Nephron progenitor cell (in vitro differentiated cells): ENCODE results near the gene AHRR.

Source experiments
- DNase-seq: peaks from one replicate; pipeline ENCODE4 v3.0.0; 2021
- H3K27ac Mint-ChIP-seq: 2 replicates; pipeline ENCODE4 v1.8.0; 2021; ENCODE audit warnings: mild to moderate bottlenecking, moderate library complexity, mixed read lengths
- H3K27me3 Mint-ChIP-seq: 2 replicates; pipeline ENCODE4 v1.8.0; 2021; ENCODE audit warnings: mild to moderate bottlenecking, low read depth, mixed read lengths; ENCODE audit not compliant: poor library complexity
- H3K36me3 Mint-ChIP-seq: 2 replicates; pipeline ENCODE4 v1.8.0; 2021; ENCODE audit warnings: low read depth, mixed read lengths
- H3K4me1 Mint-ChIP-seq: 2 replicates; pipeline ENCODE4 v1.8.0; 2021; ENCODE audit warnings: mixed read lengths
- H3K4me3 Mint-ChIP-seq: 2 replicates; pipeline ENCODE4 v1.8.0; 2021; ENCODE audit warnings: mild to moderate bottlenecking, moderate library complexity, mixed read lengths
- H3K9me3 Mint-ChIP-seq: 2 replicates; pipeline ENCODE4 v1.8.0; 2021; ENCODE audit warnings: mild to moderate bottlenecking, moderate library complexity, mixed read lengths
- TF ChIP-seq, protein P1 (sequence below): fragments of 200-600 bp; sonication (generic); IDR thresholded peaks from 2 replicates; pipeline ENCODE4 v1.5.0; 2021; ENCODE audit warnings: antibody characterized with exemption

The AHRR gene

GRCh38 chr5:462051-462481 lies 140.6 kb downstream of the AHRR start:
- H3K4me3 Mint-ChIP-seq = no peak overlapping the region
- peaks cover 5% of the 10 kb centered on the region for H3K4me1 Mint-ChIP-seq
- H3K27ac Mint-ChIP-seq = no peak overlapping the region
- no peaks in the 10 kb centered on the region for H3K9me3 Mint-ChIP-seq
- H3K36me3 Mint-ChIP-seq = peaks cover 55% of the 10 kb centered on the region
- H3K27me3 Mint-ChIP-seq = no peaks in the 10 kb centered on the region
- no peak for DNase-seq
- TF ChIP-seq, protein P1, sequence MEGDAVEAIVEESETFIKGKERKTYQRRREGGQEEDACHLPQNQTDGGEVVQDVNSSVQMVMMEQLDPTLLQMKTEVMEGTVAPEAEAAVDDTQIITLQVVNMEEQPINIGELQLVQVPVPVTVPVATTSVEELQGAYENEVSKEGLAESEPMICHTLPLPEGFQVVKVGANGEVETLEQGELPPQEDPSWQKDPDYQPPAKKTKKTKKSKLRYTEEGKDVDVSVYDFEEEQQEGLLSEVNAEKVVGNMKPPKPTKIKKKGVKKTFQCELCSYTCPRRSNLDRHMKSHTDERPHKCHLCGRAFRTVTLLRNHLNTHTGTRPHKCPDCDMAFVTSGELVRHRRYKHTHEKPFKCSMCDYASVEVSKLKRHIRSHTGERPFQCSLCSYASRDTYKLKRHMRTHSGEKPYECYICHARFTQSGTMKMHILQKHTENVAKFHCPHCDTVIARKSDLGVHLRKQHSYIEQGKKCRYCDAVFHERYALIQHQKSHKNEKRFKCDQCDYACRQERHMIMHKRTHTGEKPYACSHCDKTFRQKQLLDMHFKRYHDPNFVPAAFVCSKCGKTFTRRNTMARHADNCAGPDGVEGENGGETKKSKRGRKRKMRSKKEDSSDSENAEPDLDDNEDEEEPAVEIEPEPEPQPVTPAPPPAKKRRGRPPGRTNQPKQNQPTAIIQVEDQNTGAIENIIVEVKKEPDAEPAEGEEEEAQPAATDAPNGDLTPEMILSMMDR = no peak

GRCh38 chr5:463301-463700 lies 141.8 kb downstream of the AHRR start:
- Mint-ChIP-seq H3K4me3 (no peak overlapping the region), H3K27ac (peak overlapping the region; percentile 72), H3K27me3 (no peaks in the 10 kb centered on the region), H3K36me3 (peaks cover 51% of the 10 kb centered on the region), H3K9me3 (no peaks in the 10 kb centered on the region), H3K4me1 (peaks cover 5% of the 10 kb centered on the region)
- TF ChIP-seq, protein P1 = no peak
- no peak for DNase-seq

DNA sequence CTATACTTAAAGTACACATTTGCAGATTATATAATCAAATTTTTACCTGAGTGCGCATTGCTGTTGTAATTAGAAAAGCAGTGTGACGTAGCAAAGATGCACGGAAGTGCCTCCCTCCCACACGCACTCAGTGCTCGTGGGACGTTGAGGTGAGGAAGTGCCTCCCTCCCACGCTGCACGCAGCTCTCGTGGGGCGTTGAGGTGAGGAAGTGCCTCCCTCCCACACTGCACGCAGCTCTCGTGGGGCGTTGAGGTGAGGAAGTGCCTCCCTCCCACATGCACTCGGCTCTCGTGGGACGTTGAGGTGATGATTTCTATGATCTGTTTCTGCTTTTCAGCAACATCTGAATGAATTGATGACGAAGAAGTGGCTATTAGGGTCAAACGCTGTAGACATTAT lies 142.4 kb downstream of the AHRR start:
- Mint-ChIP-seq H3K36me3 (peaks cover 44% of the 10 kb centered on the region), H3K27me3 (no peaks in the 10 kb centered on the region), H3K9me3 (no peaks in the 10 kb centered on the region), H3K4me3 (no peak overlapping the region), H3K4me1 (peaks cover 5% of the 10 kb centered on the region), H3K27ac (no peak overlapping the region)
- TF ChIP-seq, protein P1 = no peak
- DNase-seq = no peak

- no peak for DNase-seq
- TF ChIP-seq, protein P1 = no peak
- Mint-ChIP-seq H3K4me1 (peaks cover 5% of the 10 kb centered on the region), H3K36me3 (peaks cover 39% of the 10 kb centered on the region), H3K27me3 (no peaks in the 10 kb centered on the region), H3K27ac (peak overlapping the region; percentile 74), H3K9me3 (no peaks in the 10 kb centered on the region), H3K4me3 (no peak overlapping the region)
Observed at GRCh38 chr5:464446-464842, 142.9 kb downstream of the AHRR start.

GRCh38 chr5:464843-465590 lies 143.5 kb downstream of the AHRR start:
- H3K27me3 Mint-ChIP-seq = no peaks in the 10 kb centered on the region
- H3K36me3 Mint-ChIP-seq = peaks cover 33% of the 10 kb centered on the region
- H3K27ac Mint-ChIP-seq = peak overlapping the region; percentile 74
- no peak overlapping the region for H3K4me3 Mint-ChIP-seq
- no peak for DNase-seq
- TF ChIP-seq, protein P1 = no peak
- H3K4me1 Mint-ChIP-seq = peaks cover 5% of the 10 kb centered on the region
- no peaks in the 10 kb centered on the region for H3K9me3 Mint-ChIP-seq
